NOMO-1 (cell line): ENCODE data around the gene STING1.
"Not testable (repeated sequence)": the region's sequence is repeated elsewhere in the genome, so short reads cannot be mapped to it uniquely, and the experiment has no call there.

Experiments
- DNase-seq, 2 experiments: peaks; one replicate each; lab custom pipeline; 2025; ENCODE audit not compliant: unreplicated experiment in 2 of 2; lab: John Stamatoyannopoulos, UW

STING1 gene

GRCh38 chr5:139482050-139482889 is at the start of gene STING1:
Gene STING1 (minus strand): TSS chr5:139482758. CDS start chr5:139481704, 1,054 bp downstream.
- DNase-seq = peak; percentile 78 to 87

- no peak for DNase-seq
These were observed 49.2 kb upstream of the STING1 start for GRCh38 chr5:139531772-139532169.

GRCh38 chr5:139530079-139530478 is 47.5 kb upstream of the STING1 start:
- DNase-seq = not testable (repeated sequence)

GRCh38 chr5:139528695-139529094 is 46.1 kb upstream of the STING1 start:
- not testable (repeated sequence) for DNase-seq

- DNase-seq = not testable (repeated sequence)
These were observed 45.4 kb upstream of the STING1 start for GRCh38 chr5:139527896-139528467.

GRCh38 chr5:139527090-139527470 is 44.5 kb upstream of the STING1 start:
- not testable (repeated sequence) for DNase-seq

GRCh38 chr5:139526309-139527089 is 43.9 kb upstream of the STING1 start:
- not testable (repeated sequence) for DNase-seq

GRCh38 chr5:139525586-139526308 is 43.2 kb upstream of the STING1 start:
- DNase-seq = not testable (repeated sequence)

GRCh38 chr5:139524940-139525585 is 42.5 kb upstream of the STING1 start:
- no peak for DNase-seq

- no peak for DNase-seq
These were observed 41.9 kb upstream of the STING1 start for GRCh38 chr5:139524446-139524845.

- no peak for DNase-seq
These were observed 41.3 kb upstream of the STING1 start for GRCh38 chr5:139523635-139524445.

GRCh38 chr5:139517683-139518564 is 35.4 kb upstream of the STING1 start:
- DNase-seq = peak; percentile 76 to 91

- DNase-seq = no peak
These were observed 31.9 kb upstream of the STING1 start for GRCh38 chr5:139514486-139514856.

- DNase-seq = no peak
These were observed 31.4 kb upstream of the STING1 start for GRCh38 chr5:139513852-139514485.

- peak; percentile 60 to 68 for DNase-seq
These were observed 30.9 kb upstream of the STING1 start for GRCh38 chr5:139513434-139513833.

GRCh38 chr5:139512786-139513390 is 30.3 kb upstream of the STING1 start:
- no peak for DNase-seq

- DNase-seq = not testable (repeated sequence)
These were observed 22.2 kb upstream of the STING1 start for GRCh38 chr5:139504722-139505121.

GRCh38 chr5:139503879-139504278 is 21.3 kb upstream of the STING1 start:
- DNase-seq = peak; percentile 10 to 36
